ENCODE data around the gene APMAP.
"Not testable (repeated sequence)": the region's sequence is repeated elsewhere in the genome, so short reads cannot be mapped to it uniquely, and the experiment has no call there.

APMAP gene

GRCh38 chr20:24954151-24954550, 38.4 kb downstream of the APMAP start:
- DNase-seq (ENCODE audit: low read depth in 2 of 2, low spot score in 1 of 2): no peak

DNA sequence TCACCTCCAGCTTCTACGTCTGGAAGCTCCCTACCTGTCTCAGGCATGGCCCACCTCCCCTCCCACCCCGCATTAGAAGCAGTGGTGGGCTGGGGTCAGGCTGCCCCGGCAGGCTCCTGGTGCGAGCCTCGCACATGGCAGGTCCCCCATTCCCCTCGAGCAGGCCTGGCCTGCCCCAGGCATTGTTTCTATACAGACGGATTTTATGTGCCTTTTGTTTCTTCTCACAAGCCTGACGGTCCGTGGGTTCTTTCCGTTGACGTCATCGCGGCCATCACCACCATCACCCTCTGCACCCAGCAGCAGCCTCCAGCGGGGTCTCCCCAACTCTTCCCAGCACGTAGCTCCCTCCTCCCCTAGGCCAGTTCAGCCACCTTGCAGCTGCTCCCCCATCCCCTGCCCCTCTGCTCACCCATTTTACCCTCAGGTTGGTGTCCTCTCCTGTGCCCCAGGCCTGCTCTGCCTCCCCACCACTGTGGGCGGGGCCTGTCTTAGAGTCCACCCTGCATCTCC, 38.9 kb downstream of the APMAP start:
- DNase-seq (ENCODE audit: low read depth in 2 of 2, low spot score in 1 of 2): no peak

DNA sequence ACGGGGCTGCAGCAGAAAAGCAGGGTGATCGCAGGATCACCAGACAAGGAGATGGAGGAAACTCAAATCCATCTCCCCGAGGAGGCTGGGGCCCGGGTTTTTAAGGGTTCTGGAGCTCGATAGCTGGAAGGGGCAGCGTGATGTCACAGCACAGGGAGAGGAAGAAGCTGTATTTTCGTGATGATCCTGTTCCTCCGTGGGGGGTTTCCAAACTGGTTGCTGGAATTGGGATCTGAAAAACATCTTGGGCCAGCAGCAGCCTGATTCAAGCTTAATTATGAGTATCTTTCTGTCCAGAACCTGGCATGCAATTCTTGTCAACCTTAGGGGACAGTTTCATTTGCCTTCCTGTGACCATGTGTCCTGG, 39.4 kb downstream of the APMAP start:
- no peak for DNase-seq (ENCODE audit: low read depth in 2 of 2, low spot score in 1 of 2)

GRCh38 chr20:24952376-24953208, 40.0 kb downstream of the APMAP start:
- DNase-seq (ENCODE audit: low read depth in 2 of 2, low spot score in 1 of 2): no peak

DNA sequence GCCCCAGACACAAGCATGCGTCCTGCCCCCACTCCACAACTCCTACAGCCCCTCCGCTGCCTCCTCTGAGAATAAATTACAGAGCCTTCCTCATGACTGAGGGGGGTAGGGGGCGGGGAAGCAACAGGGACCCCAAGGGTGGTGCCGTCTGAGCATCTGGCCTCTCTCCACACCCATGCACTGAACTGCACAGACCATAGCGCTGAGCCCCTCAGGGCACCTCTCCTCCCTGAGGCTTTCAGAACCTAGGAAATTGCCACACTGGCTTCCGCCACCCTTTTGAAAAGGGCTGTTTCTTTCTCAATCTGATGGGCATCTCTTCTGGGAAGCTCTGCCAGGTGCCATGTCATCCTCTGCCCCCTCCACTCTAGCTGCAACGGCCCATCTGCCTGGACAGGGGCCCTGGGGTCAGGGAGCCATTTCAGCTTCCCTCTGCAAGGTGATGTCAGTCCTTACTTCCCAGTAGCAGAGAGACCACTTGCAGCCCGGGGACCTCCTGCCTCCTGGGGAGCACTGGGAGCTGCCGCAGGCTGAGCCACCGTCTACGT, 40.9 kb downstream of the APMAP start:
- DNase-seq (ENCODE audit: low read depth in 2 of 2, low spot score in 1 of 2): no peak

- no peak for DNase-seq (ENCODE audit: low read depth in 2 of 2, low spot score in 1 of 2)
Observed at GRCh38 chr20:24950836-24951525, 41.6 kb downstream of the APMAP start.

DNA sequence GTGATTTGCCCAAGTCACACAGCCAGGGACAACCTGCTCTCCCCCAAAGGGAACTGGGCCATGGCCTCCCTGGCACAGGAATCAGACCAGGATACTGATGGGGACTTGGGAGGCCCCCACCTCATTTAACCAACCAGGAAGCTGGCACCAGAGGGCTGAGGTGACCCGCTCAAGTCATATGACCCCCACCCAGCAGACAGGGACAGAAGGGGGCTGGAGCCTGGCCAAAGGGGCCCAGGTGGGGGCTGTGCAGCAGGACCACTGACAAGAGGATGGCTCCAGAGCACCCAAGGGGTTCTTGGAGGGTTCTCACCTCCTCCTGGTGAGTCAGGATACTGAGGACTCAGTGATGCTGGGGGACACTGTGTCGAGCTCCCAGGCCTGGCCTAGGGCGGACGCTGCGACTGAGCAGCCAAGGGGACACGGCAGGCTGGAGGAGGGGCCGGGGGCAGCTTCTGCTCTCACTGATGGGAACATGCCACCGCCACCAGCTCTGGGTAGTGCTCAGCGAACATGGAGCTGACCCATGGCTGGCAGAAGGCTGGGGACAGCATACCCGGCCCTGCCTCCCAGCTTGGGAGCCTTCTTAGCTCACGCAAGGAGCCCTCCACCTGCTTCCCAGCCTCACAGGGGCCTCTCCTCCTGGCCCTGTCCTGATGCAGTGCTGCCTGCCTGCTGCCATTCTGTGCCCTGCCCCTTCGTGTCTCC, 42.3 kb downstream of the APMAP start:
- DNase-seq (ENCODE audit: low read depth in 2 of 2, low spot score in 1 of 2): no peak

- no peak for DNase-seq (ENCODE audit: low read depth in 2 of 2, low spot score in 1 of 2)
Observed at GRCh38 chr20:24949756-24950127, 42.8 kb downstream of the APMAP start.

- DNase-seq (ENCODE audit: low read depth in 2 of 2, low spot score in 1 of 2): peak; percentile 75 to 86
Observed at GRCh38 chr20:24948939-24949679, 43.4 kb downstream of the APMAP start, which contains the start of gene CST7. TSS of gene CST7 (plus strand) at chr20:24949269. CDS start at chr20:24949506, 237 bp downstream.

DNA sequence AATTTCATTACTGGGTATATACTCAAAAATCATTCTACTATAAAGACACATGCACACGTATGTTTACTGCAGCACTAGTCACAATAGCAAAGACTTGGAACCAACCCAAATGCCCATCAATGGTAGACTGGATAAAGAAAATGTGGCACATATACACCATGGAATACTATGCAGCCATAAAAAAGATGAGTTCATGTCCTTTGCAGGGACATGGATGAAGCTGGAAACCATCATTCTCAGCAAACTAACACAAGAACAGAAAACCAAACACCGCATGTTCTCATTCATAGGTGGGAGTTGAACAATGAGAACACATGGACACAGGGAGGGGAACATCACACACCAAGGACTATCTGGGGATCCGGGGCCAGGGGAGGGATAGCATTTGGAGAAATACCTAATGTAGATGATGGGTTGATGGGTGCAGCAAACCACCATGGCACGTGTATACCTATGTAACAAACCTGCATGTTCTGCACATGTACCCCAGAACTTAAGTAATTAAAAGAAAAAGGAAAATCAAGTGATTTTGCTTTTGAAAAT, 44.1 kb downstream of the APMAP start:
- DNase-seq (ENCODE audit: low read depth in 2 of 2, low spot score in 1 of 2): not testable (repeated sequence)

DNA sequence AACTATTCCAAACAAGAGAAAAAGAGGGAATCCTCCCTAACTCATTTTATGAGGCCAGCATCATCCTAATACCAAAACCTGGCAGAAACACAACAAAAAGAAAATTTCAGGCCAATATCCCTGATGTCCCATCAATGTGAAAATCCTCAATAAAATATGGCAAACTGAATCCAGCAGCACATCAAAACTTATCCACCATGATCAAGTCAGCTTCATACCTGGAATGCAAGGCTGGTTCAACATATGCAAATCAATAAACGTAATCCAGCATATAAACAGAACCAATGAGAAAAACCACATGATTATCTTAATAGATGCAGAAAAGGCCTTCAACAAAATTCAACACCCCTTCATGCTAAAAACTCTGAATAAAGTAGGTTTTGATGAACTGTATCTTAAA, 46.2 kb downstream of the APMAP start:
- not testable (repeated sequence) for DNase-seq (ENCODE audit: low read depth in 2 of 2, low spot score in 1 of 2)

DNA sequence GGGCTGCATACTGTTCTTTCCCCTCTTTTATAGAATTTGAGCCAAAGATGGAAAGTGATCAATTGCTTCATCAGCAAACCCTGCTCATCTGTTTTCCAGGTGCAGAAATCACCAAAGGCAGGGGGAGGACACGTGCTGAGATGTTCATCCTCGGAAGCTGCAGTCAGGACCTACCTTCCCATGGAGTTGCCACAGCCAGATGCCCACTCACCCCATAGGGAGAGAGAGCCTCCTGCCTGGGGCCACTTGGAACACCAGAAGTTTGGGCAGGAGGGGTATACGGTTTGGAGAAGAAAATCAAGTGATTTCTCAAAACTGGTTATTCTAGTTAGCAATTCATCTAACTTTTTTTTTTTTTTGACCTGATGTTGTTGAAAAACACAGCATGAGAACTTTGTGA, 48.8 kb downstream of the APMAP start:
- DNase-seq (ENCODE audit: low read depth in 2 of 2, low spot score in 1 of 2): no peak

DNA sequence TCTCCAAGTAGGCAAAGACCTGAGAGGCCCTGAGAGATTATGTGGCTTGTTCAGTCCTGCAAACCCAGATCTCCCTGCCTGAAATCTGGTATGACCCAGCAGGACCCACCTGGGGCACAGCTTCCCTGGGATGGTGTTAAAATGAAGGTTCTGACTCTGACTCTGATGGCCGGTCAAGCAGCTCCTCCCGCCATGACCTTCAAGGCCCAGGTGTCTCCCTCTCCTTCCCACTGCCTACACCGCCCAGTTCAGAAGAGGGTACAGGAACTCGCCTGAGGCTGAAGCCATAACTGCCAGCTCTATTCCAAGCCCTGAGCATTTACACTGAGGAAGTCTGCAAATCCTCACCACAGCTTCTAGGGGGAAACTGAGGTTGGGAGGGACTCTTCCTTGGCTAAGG, 49.4 kb downstream of the APMAP start:
- no peak for DNase-seq (ENCODE audit: low read depth in 2 of 2, low spot score in 1 of 2)

GRCh38 chr20:24942679-24943078, 49.9 kb downstream of the APMAP start:
- no peak for DNase-seq (ENCODE audit: low read depth in 2 of 2, low spot score in 1 of 2)

DNA sequence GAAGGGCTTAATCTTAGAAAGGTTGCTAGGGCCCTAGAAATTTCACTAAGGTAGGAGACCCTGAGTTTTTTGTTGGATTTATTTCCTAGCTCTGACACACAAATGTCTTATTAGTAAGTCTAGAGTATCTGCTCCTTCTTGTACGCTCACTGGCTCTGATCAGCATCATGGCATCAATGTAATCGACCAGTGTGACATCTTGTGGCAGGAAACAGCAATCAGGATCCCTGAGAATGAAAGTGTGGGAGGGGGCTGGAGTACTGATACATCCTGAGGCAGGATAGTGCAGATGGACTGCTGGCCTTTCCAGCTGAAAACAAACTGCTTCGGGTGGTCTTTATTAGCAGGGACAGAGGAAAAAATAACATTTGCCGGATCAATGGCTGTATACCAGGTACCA, 53.5 kb downstream of the APMAP start:
- DNase-seq (ENCODE audit: low read depth in 2 of 2, low spot score in 1 of 2): no peak

DNA sequence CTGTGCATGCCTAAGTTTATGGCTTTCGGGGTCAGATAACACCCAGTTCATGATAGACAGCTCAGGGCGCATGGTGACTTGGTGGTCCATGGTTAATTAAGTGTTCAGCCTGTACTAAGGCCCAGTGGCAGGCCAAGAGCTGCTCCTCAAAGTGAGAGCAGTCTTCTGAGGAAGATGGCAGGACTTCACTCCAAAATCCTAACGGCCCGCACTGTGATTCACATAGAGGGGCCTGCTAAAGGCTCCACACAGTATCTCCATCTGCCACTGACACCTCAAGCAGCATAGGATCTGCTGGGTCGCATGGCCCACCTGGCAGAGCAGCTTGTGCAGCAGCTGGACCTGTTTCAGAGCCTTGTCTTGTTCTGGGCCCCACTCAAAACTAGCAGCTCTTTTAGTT, 54.1 kb downstream of the APMAP start:
- DNase-seq (ENCODE audit: low read depth in 2 of 2, low spot score in 1 of 2): no peak

DNA sequence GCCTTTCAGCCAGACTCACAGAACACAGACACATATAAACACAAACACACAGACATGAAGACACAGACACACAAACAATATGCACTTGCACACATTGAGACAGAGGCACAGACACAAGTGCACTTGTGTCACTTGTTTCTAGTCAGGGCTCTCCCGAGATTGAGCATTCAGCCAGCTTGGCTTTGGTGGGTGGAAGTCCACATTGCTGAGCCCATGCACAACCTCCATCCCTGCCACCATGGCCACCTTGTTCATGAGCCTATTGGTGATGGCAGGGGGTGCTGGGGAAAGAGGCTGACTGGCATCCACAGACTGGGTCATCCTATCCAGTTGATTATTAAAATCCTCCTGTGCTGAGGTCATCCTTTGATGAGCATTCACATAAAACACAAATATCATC, 55.0 kb downstream of the APMAP start:
- DNase-seq (ENCODE audit: low read depth in 2 of 2, low spot score in 1 of 2): no peak

DNA sequence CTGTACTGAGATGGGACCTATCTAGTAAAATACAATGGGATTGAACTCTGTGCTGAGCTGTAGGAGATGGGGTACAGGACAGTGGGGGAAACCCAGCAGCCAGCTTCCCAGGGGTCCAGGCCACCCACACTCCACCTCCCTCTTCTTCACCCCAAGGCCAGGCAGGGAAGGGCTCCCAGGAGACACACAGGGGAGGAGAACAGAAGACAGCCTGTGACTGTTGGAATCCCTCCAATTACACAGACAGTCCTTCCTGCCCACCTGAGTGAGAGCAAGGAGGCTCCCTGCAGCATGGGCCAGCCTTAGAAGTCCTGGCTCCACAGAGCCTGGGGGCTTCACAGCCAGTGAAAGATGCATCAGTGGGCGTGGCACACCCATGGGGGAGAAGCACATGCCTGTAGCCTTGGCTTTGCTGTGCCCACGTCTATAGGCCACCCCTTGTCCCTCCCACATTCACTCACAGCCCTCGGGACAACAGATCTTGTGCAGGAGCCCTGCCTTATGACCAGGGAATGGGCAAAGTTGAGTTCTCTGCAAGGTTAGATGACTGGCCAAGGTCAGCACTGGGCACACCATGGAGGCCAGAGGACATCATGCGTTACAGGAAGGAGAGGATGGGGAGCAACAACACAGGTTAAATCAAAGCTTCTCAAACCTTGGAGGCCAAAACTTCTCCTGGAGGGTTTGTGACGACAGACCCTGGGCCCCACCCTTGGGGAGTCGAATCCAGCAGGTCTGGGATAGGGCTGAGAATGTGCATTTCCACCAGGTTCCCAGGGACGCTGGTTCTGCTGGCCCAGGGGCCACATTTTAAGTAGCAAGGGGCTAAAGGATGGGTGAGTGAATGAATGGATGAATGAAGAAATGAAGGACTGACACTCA, 55.8 kb downstream of the APMAP start:
- DNase-seq (ENCODE audit: low read depth in 2 of 2, low spot score in 1 of 2): no peak

DNA sequence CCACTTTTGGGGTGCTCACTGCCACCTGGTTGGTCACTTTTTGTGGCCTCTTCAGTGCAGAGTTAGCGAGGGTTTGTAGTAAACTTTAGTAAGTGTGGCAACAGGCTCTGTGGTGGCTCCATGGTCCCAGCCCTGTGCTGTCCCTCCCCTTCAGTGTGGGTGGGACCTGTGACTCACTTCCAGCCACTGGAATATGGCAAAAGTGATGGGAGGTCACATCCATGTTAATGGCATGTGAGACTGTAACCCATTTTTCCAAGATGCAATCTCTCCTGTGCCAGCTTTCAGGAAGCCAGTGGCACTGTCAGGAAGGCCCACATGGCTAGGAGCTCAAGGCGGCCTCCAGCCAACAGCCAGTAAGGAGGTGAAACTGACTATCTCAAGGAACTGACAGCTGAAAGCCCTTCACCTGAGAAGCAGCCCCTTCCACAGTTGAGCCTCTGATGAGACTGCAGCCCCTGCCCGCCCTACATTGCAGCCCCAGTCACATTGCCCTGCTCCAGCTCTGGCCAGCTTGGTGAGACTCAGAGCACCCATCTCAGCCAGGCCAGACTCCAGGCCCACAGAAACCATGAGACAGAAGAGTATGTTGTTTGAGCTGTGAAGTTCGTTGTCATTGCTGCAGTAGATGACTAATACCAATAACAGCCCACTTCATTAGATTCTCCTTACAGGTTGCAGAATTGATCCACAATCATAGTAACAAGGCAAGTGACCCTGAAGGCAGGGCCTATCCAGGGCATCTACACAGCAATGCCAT, 56.6 kb downstream of the APMAP start:
- no peak for DNase-seq (ENCODE audit: low read depth in 2 of 2, low spot score in 1 of 2)
